GM20000 (cell line): ENCODE data around the gene PCDHAC2.

Experiments
- DNase-seq: peaks from one replicate; pipeline ENCODE4 v3.0.0; 2012; ENCODE audit warnings: low spot score
- CTCF ChIP-seq: IDR thresholded peaks from 2 replicates; pipeline ENCODE4 v1.5.1; 2012; ENCODE audit warnings: mild to moderate bottlenecking, control low read depth; ENCODE audit errors: extremely low read depth, missing control alignments

The PCDHAC2 gene

GRCh38 chr5:140967226-140967893 lies 1.1 kb downstream of the PCDHAC2 start:
- TF ChIP-seq CTCF = no peak
- DNase-seq = no peak

GRCh38 chr5:140969880-140970279 lies 3.6 kb downstream of the PCDHAC2 start:
- no peak for TF ChIP-seq CTCF

GRCh38 chr5:140973550-140973949 lies 7.3 kb downstream of the PCDHAC2 start:
- TF ChIP-seq CTCF = no peak
- no peak for DNase-seq

More at GRCh38 chr5:140969880-140970279, 3.6 kb downstream of the PCDHAC2 start:
- DNase-seq = no peak

GRCh38 chr5:140977003-140977402 lies 10.7 kb downstream of the PCDHAC2 start:
- TF ChIP-seq CTCF = no peak
- no peak for DNase-seq

GRCh38 chr5:140978260-140978659 lies 12.0 kb downstream of the PCDHAC2 start:
- DNase-seq = no peak
- no peak for TF ChIP-seq CTCF

GRCh38 chr5:140978983-140979382 lies 12.7 kb downstream of the PCDHAC2 start:
- TF ChIP-seq CTCF = no peak
- DNase-seq = no peak

- no peak for DNase-seq
- TF ChIP-seq CTCF = no peak
These were observed 15.9 kb downstream of the PCDHAC2 start for GRCh38 chr5:140982083-140982716.
